Keratinocyte (primary cell): Measurements from ENCODE around the gene NOSIP.

Source experiments
- CTCF ChIP-seq, 3 experiments: IDR thresholded peaks in 1 of 3; conservative IDR thresholded peaks in 1 of 3; optimal IDR thresholded peaks in 1 of 3; 2 replicates in 2 of 3; 3 replicates in 1 of 3; pipeline versions ENCODE3 to v1.5.1; 2011; ENCODE audit warnings: low read length in 3 of 3, mild to moderate bottlenecking in 3 of 3, moderate library complexity in 2 of 3, control low read depth in 1 of 3, inconsistent platforms in 1 of 3; ENCODE audit not compliant: insufficient read depth in 2 of 3; ENCODE audit errors: extremely low read depth in 1 of 3
- EZH2 ChIP-seq: IDR thresholded peaks from one replicate; pipeline ENCODE4 v1.6.1; 2012; ENCODE audit warnings: inconsistent platforms, mild to moderate bottlenecking, low read length, moderate library complexity

GRCh38 chr19:49524812-49525455 lies 55.4 kb downstream of the NOSIP start:
- TF ChIP-seq CTCF (optimal IDR thresholded peaks at IDR 0.05 in 1 of 3, IDR thresholded peaks at IDR 0.05 in 1 of 3, conservative IDR thresholded peaks at IDR 0.05 in 1 of 3; ENCODE audit: extremely low read depth in 1 of 3, insufficient read depth in 2 of 3, low read length in 3 of 3) (no peak), EZH2 (no peak)
